HepG2 (cell line): ENCODE measurements around the gene AMBRA1. TPM values are rescaled to one million over a fixed set of nuclear protein-coding genes. Genes with fewer than 3 reads are reported as not detected.

Experiments used
- CBFB ChIP-seq: sonication (generic); formaldehyde crosslinking; IDR thresholded peaks from 2 replicates; pipeline ENCODE4 v1.4.0; 2020; ENCODE audit warnings: missing genetic modification reagents
- HMGXB3 ChIP-seq: sonication (generic); formaldehyde crosslinking; IDR thresholded peaks from 2 replicates; pipeline ENCODE4 v1.4.0; 2020; ENCODE audit warnings: missing genetic modification reagents, borderline replicate concordance
- ISX ChIP-seq: sonication (generic); formaldehyde crosslinking; conservative IDR thresholded peaks from 2 replicates; pipeline ENCODE4 v1.5.0; 2020; ENCODE audit warnings: missing genetic modification reagents
- KLF11 ChIP-seq: IDR thresholded peaks from 2 replicates; pipeline ENCODE4 v1.6.1; 2016; ENCODE audit warnings: missing compliant biosample characterization
- PAXIP1 ChIP-seq: sonication (generic); formaldehyde crosslinking; conservative IDR thresholded peaks from 2 replicates; pipeline ENCODE4 v1.4.0; 2020; ENCODE audit warnings: mild to moderate bottlenecking, missing genetic modification reagents, moderate library complexity
- RFX1 ChIP-seq: fragments of 450-650 bp; IDR thresholded peaks from 2 replicates; pipeline ENCODE4 v1.6.1; 2017
- RNF2 ChIP-seq: fragments of 450-650 bp; conservative IDR thresholded peaks from 2 replicates; pipeline ENCODE4 v1.6.1; 2016; ENCODE audit warnings: low read depth
- SNAPC2 ChIP-seq: sonication (generic); formaldehyde crosslinking; IDR thresholded peaks from 2 replicates; pipeline ENCODE4 v1.8.1; 2022; ENCODE audit warnings: mild to moderate bottlenecking, missing genetic modification reagents
- TSC22D2 ChIP-seq: sonication (generic); formaldehyde crosslinking; IDR thresholded peaks from 2 replicates; pipeline ENCODE4 v1.5.1; 2020; ENCODE audit warnings: missing genetic modification reagents, mild to moderate bottlenecking, borderline replicate concordance
- ZBTB21 ChIP-seq: sonication (generic); formaldehyde crosslinking; IDR thresholded peaks from 2 replicates; pipeline ENCODE4 v1.4.0; 2020; ENCODE audit warnings: missing genetic modification reagents
- ZFP82 ChIP-seq: sonication (generic); formaldehyde crosslinking; IDR thresholded peaks from 2 replicates; pipeline ENCODE4 v1.5.1; 2020; ENCODE audit warnings: mild to moderate bottlenecking, missing genetic modification reagents, borderline replicate concordance
- ZNF446 ChIP-seq: sonication (generic); formaldehyde crosslinking; IDR thresholded peaks from 2 replicates; pipeline ENCODE4 v1.5.0; 2020; ENCODE audit warnings: mild to moderate bottlenecking, missing genetic modification reagents
- ZNF501 ChIP-seq: sonication (generic); formaldehyde crosslinking; IDR thresholded peaks from 2 replicates; pipeline ENCODE4 v1.5.1; 2020; ENCODE audit warnings: mild to moderate bottlenecking, moderate library complexity, missing genetic modification reagents
- ZNF503 ChIP-seq: sonication (generic); formaldehyde crosslinking; IDR thresholded peaks from 2 replicates; pipeline ENCODE4 v1.4.0; 2020; ENCODE audit warnings: missing genetic modification reagents
- ZNF777 ChIP-seq: sonication (generic); formaldehyde crosslinking; IDR thresholded peaks from 2 replicates; pipeline ENCODE4 v1.4.0; 2020; ENCODE audit warnings: missing genetic modification reagents
- polyA plus RNA-seq, 8 experiments: library from polyadenylated mRNA; depleted of rRNA in 3 of 8; stranded (reverse) in 7 of 8; unstranded in 1 of 8; fragments of >200 nt; fragmentation: Illumina TruSeq in 4 of 8; extraction: Trizol in 4 of 8; gene quantifications; 2 replicates each; pipeline versions ENCODE4 v1.2.1 to v1.2.3, GENCODE V29; 2011 to 2016; ENCODE audit warnings: low read depth in 4 of 8, missing spikeins in 1 of 8, mixed read lengths in 1 of 8; ENCODE audit not compliant: insufficient read depth in 1 of 8
- total RNA-seq, 5 experiments: library from RNA; depleted of rRNA; stranded (reverse); fragments of >200 nt; fragmentation: Illumina TruSeq; extraction: Trizol; gene quantifications; 2 replicates each; pipeline ENCODE4 v1.2.3, GENCODE V29; 2016; ENCODE audit warnings: low read depth in 1 of 5
- TF ChIP-seq, protein P1 (sequence below): sonication (generic); formaldehyde crosslinking; IDR thresholded peaks from 2 replicates; pipeline ENCODE4 v1.4.0; 2020; ENCODE audit warnings: missing genetic modification reagents, mild to moderate bottlenecking, borderline replicate concordance

The AMBRA1 gene
- total and polyA plus RNA-seq, 2 of the 13 experiments (the other 11 are each of a cell fraction or from before 2014, with no cell fraction given), result 15.7 to 26.0 TPM

GRCh38 chr11:46381048-46381818 is 212.6 kb downstream of the AMBRA1 start, which contains the start of gene MDK (continued):
- TF ChIP-seq PAXIP1 (CRISPR knock-in tag) (0 out of 2 replicates have a peak, but pooled peaks have one; percentile 10), ZNF501 (CRISPR knock-in tag) (no peak), RNF2 (no peak), ISX (no peak), HMGXB3 (no peak), ZNF503 (CRISPR knock-in tag) (no peak), ZNF777 (CRISPR knock-in tag) (peak; percentile 84; the same call in 1 of the 2 replicates), CBFB (CRISPR knock-in tag) (no peak), KLF11 (CRISPR knock-in tag) (no peak), RFX1 (no peak), ZFP82 (CRISPR knock-in tag) (no peak), SNAPC2 (CRISPR knock-in tag) (no peak), ZNF446 (CRISPR knock-in tag) (0 out of 2 replicates have a peak, but pooled peaks have one; percentile 35), TSC22D2 (CRISPR knock-in tag) (no peak), ZBTB21 (CRISPR knock-in tag) (no peak)
- TF ChIP-seq, protein P1, sequence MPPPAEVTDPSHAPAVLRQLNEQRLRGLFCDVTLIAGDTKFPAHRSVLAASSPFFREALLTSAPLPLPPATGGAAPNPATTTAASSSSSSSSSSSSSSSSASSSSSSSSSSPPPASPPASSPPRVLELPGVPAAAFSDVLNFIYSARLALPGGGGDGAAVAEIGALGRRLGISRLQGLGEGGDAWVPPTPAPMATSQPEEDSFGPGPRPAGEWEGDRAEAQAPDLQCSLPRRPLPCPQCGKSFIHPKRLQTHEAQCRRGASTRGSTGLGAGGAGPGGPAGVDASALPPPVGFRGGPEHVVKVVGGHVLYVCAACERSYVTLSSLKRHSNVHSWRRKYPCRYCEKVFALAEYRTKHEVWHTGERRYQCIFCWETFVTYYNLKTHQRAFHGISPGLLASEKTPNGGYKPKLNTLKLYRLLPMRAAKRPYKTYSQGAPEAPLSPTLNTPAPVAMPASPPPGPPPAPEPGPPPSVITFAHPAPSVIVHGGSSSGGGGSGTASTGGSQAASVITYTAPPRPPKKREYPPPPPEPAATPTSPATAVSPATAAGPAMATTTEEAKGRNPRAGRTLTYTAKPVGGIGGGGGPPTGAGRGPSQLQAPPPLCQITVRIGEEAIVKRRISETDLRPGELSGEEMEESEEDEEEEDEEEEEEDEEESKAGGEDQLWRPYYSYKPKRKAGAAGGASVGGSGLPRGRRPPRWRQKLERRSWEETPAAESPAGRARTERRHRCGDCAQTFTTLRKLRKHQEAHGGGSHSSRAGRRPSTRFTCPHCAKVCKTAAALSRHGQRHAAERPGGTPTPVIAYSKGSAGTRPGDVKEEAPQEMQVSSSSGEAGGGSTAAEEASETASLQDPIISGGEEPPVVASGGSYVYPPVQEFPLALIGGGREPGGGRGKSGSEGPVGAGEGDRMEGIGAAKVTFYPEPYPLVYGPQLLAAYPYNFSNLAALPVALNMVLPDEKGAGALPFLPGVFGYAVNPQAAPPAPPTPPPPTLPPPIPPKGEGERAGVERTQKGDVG (CRISPR knock-in tag), result no peak
